ENCODE data around the gene SLFN14. TPM values are rescaled to one million over a fixed set of nuclear protein-coding genes. Genes with fewer than 3 reads are reported as not detected.
A peak's percentile ranks its signal among the peaks of the same experiment; 100 is the strongest.

The SLFN14 gene
- polyA plus RNA-seq, 3 donors, result 0.11 to 0.12 TPM; not detected in 1

DNA sequence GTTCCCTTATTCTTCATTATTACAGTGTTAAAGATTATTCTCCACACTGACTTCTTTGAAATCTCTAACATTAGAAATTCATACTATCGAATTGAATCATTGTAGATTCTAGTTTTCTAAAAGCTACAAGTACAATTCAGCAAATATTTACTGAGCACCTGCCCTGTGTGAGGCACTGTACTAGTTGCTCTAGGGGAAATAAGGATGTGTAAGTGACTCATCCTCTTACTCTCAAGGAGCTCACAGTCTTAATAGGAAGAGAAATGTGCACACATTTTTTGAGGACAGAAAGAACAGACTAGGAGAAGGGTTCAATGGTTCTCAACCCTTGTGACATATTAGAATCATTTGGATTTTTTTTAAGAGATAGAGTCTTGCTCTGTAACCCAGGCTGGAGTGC lies 15.5 kb downstream of the SLFN14 start:
- Histone ChIP-seq H3K36me3 (replicated peaks in 1 of 2; ENCODE audit: control insufficient read depth in 1 of 2, insufficient read depth in 2 of 2, low read length in 2 of 2) (no peaks in the 10 kb centered on the region), H3K4me3 (replicated peaks in 1 of 3; ENCODE audit: low read depth in 2 of 3, low read length in 3 of 3) (no peak overlapping the region), H3K79me2 (ENCODE audit: insufficient read depth, low read length) (no peaks in the 10 kb centered on the region), H3K27ac (ENCODE audit: low read depth in 1 of 2, low read length in 2 of 2) (no peak overlapping the region), H3K4me1 (ENCODE audit: control insufficient read depth in 1 of 2, insufficient read depth in 2 of 2, low read length in 2 of 2) (peaks cover 21 to 31% of the 10 kb centered on the region in 2 donors), H3K9me3 (replicated peaks in 1 of 2; ENCODE audit: control insufficient read depth in 1 of 2, insufficient read depth in 1 of 2, low read length in 2 of 2) (no peaks in the 10 kb centered on the region), H4K20me1 (ENCODE audit: insufficient read depth, low read length) (no peaks in the 10 kb centered on the region), H3K27me3 (ENCODE audit: control insufficient read depth in 2 of 2, insufficient read depth in 2 of 2, low read length in 2 of 2) (no peaks in the 10 kb centered on the region), H3K9ac (ENCODE audit: insufficient read depth, low read length, poor library complexity, severe bottlenecking) (no peak overlapping the region), H3K4me2 (replicated peaks; ENCODE audit: extremely low read depth, low read length, poor library complexity, severe bottlenecking) (no peak overlapping the region), H2AFZ (ENCODE audit: insufficient read depth, low read depth, low read length, poor library complexity, severe bottlenecking) (no peak overlapping the region)
- Mint-ChIP-seq H3K4me3 (no peak overlapping the region), H3K9me3 (peaks cover 0 to 3% (median 0%) of the 10 kb centered on the region in 7 donors), H3K27me3 (ENCODE audit: low read depth in 3 of 3) (peaks cover 0 to 1% (median 0%) of the 10 kb centered on the region in 3 donors), H3K27ac (no peak overlapping the region), H3K36me3 (no peaks in the 10 kb centered on the region), H3K4me1 (peaks cover 26% of the 10 kb centered on the region)
- TF ChIP-seq, protein P1, sequence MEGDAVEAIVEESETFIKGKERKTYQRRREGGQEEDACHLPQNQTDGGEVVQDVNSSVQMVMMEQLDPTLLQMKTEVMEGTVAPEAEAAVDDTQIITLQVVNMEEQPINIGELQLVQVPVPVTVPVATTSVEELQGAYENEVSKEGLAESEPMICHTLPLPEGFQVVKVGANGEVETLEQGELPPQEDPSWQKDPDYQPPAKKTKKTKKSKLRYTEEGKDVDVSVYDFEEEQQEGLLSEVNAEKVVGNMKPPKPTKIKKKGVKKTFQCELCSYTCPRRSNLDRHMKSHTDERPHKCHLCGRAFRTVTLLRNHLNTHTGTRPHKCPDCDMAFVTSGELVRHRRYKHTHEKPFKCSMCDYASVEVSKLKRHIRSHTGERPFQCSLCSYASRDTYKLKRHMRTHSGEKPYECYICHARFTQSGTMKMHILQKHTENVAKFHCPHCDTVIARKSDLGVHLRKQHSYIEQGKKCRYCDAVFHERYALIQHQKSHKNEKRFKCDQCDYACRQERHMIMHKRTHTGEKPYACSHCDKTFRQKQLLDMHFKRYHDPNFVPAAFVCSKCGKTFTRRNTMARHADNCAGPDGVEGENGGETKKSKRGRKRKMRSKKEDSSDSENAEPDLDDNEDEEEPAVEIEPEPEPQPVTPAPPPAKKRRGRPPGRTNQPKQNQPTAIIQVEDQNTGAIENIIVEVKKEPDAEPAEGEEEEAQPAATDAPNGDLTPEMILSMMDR (IDR thresholded peaks at IDR 0.05), result no peak
- no CpG with 5 or more reads among the region's 1 CpG for WGBS (ENCODE audit: insufficient coverage)
- intact Hi-C loops (cut with micrococcal nuclease), result loop anchor here in 1 of 2 donors (10.0 kb wide), 1 partner anchor 260 kb away; the partner anchor contains the start of gene TAF15
- peak in 1 of 3 donors; percentile 23 for DNase-seq

DNA sequence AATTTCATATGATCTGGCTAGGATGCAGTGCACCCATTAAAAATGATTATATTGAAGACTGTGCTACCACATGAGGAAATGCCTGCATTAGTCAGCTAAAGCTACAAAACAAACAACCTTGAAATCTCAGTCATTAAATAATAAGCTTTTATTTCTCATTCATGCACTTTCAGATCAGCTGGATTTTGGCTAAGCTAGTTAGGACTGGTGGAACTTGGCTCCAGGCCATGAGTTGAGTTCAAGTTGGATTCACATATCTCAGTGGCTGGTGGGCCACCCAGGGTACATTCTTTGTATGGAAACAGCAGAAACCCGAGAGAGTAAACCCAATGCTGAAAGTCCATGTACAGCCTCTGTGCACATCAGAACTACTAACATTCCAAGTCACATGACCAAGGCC lies 16.8 kb downstream of the SLFN14 start:
- H3K27ac Mint-ChIP-seq, result no peak overlapping the region
- DNase-seq, result no peak
- peaks cover 0 to 1% (median 1%) of the 10 kb centered on the region in 3 donors for H3K27me3 Mint-ChIP-seq (ENCODE audit: low read depth in 3 of 3)
- H3K4me3 Mint-ChIP-seq, result no peak overlapping the region
- Histone ChIP-seq H3K79me2 (ENCODE audit: insufficient read depth, low read length) (no peaks in the 10 kb centered on the region), H3K36me3 (replicated peaks in 1 of 2; ENCODE audit: control insufficient read depth in 1 of 2, insufficient read depth in 2 of 2, low read length in 2 of 2) (no peaks in the 10 kb centered on the region), H3K27me3 (ENCODE audit: control insufficient read depth in 2 of 2, insufficient read depth in 2 of 2, low read length in 2 of 2) (no peaks in the 10 kb centered on the region), H3K27ac (ENCODE audit: low read depth in 1 of 2, low read length in 2 of 2) (no peak overlapping the region), H3K9ac (ENCODE audit: insufficient read depth, low read length, poor library complexity, severe bottlenecking) (no peak overlapping the region), H3K9me3 (replicated peaks in 1 of 2; ENCODE audit: control insufficient read depth in 1 of 2, insufficient read depth in 1 of 2, low read length in 2 of 2) (no peaks in the 10 kb centered on the region), H4K20me1 (ENCODE audit: insufficient read depth, low read length) (no peaks in the 10 kb centered on the region), H3K4me1 (ENCODE audit: control insufficient read depth in 1 of 2, insufficient read depth in 2 of 2, low read length in 2 of 2) (peaks cover 29 to 43% of the 10 kb centered on the region in 2 donors), H2AFZ (ENCODE audit: insufficient read depth, low read depth, low read length, poor library complexity, severe bottlenecking) (no peak overlapping the region), H3K4me2 (replicated peaks; ENCODE audit: extremely low read depth, low read length, poor library complexity, severe bottlenecking) (no peak overlapping the region), H3K4me3 (replicated peaks in 1 of 3; ENCODE audit: low read depth in 2 of 3, low read length in 3 of 3) (no peak overlapping the region)
- TF ChIP-seq, protein P1 (IDR thresholded peaks at IDR 0.05), result no peak
- peaks cover 0 to 2% (median 0%) of the 10 kb centered on the region in 7 donors for H3K9me3 Mint-ChIP-seq
- WGBS (ENCODE audit: insufficient coverage), result no CpG with 5 or more reads among the region's 1 CpG
- intact Hi-C loops (cut with micrococcal nuclease), result loop anchor here in 1 of 2 donors (5.0 to 10.0 kb wide), 2 partner anchors 261 to 302 kb away; partner anchors contain the start of genes SLFN5 and TAF15
- H3K4me1 Mint-ChIP-seq, result peaks cover 38% of the 10 kb centered on the region
- H3K36me3 Mint-ChIP-seq, result no peaks in the 10 kb centered on the region
